ENCODE results near the gene IFNAR2.
"Not testable (repeated sequence)": the region's sequence is repeated elsewhere in the genome, so short reads cannot be mapped to it uniquely, and the experiment has no call there.

Gene IFNAR2

DNA sequence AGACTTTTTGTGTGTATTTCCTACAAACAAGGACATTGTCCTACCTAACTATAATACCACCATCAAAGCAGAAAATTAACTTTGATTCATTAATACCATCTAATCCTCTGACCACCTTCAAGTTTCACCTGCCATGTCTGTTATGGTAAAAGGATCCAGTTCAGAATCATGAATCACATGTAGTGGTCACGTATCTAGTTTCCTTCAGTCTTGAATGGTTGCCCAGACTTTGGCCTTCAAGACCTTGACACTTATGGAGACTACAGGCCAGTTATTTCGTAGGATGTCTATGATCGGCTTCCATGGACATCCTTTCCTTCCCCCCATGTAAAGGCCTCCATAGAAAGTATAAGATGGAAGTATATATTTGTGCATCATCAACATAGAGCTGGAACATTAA lies 10.4 kb upstream of the IFNAR2 start:
- DNase-seq = no peak

DNA sequence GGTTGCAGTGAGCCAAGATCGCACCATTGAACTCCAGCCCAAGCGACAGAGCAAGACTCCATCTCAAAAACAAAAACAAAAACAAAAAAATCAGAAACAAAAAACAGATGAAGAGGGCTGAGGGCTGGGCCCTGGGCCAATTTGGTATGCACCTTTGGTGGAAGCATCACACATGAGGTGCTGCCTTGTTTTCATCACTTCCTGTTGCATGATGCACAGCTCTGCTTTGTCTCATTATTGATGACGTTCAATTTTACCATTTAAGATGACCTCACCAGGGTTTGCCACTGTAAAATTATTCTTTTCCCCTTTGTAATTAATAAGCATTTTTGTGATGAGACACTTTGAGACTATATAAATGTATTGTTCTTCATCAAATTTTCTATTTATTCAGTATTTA lies 9.8 kb upstream of the IFNAR2 start:
- no peak for DNase-seq

DNA sequence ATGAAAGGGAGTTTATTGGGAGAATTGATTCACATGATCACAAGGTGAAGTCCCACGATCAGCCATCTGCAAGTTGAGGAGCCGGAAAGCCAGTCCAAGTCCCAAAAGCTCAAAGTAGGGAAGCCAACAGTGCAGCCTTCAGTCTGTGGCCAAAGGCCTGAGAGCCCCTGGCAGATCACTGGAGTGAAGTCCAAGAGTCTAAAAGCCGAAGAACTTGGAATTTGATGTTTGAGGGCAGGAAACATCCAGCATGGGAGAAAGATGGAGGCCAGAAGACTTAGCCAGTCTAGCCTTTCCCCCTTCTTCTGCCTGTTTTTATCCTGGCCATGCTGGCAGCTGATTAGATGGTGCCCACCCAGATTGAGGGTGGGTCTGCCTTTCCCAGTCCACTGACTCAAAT lies 4.4 kb upstream of the IFNAR2 start:
- DNase-seq = not testable (repeated sequence)

DNA sequence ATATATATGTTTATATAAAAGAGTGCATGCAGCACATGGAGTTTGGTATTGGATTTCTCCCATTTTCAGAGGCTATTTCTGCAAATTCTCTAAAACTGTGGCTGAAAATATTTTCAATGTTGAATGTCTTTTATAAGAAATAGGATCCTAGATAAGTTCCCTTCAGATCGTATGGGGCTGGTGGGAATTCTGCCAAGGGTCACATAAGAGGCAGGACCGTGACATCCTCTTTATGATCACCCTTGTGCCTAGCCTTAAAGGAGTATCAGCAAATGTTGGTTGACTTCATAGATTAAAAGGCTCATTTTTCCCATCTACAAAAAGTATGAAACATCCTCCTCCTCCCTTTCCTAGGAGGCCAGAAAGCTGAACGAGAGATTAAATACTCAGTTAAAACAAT lies 1.3 kb upstream of the IFNAR2 start:
- DNase-seq = no peak

DNA sequence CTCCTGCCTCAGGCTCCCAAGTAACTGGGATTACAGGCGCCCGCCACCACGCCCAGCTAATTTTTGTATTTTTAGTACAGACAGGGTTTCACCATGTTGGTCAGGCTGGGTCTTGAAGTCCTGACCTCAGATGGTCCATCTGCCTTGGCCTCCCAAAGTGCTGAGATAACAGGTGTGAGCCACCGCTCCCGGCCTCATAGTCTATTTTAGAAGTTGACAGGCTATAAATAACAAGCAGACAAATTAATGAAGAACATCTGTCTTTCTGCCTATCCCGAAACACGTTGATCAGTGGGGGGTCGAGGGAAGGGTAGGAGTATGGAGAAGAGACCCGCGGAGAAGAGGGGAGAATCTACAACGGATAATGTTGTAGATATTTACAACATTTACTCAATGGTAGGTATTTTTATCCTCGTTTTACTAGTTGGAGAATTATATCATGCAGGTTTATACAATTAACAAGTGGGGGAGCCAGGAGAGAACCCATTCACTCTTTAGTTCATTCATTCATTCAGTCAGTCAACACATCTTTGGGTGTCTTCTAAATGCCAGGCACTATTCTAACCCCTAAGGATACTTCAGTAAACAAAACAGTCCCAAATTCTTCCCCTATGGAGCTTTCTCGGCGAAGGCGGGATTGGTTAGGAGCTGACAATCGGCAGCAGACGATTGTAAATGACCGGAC lies 497 bp upstream of the IFNAR2 start:
- DNase-seq = no peak

DNA sequence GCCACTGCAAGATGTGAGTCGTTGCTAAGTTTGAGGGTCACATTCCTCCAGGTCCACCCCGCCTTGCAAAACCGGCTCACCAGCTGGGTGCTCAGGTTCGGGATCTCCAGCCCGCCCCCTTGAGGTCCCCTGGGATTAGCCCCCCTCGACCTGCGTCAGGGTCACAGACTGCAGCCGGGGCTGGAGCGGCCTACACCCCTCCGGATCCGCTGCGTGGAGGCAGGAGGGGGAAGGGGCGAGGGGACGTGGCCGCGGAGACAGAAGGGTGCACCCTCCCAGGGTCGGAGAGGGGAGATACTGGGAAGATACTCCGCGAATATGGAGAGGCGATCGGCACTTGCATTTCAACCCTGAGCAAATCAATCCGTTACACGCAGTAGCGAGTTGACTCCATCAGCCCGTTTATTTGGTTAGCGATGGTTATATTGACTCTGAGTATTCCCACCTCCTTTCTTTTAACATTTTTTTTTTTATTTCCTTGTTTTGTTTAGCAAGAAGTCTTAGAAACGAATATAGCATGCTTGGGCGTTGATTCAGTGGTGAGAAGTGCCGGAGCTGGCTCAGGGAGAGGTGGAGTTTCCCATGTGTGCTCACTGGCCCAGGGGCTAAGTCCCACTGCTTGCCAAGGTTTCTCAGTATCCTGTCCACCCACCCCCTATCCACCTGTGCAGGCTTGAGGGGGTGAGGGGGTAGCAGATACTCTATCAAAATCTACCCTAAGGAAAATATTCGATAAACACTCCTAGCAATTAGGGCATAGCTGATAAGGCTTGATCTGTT lies 997 bp downstream of the IFNAR2 start:
- no peak for DNase-seq

DNA sequence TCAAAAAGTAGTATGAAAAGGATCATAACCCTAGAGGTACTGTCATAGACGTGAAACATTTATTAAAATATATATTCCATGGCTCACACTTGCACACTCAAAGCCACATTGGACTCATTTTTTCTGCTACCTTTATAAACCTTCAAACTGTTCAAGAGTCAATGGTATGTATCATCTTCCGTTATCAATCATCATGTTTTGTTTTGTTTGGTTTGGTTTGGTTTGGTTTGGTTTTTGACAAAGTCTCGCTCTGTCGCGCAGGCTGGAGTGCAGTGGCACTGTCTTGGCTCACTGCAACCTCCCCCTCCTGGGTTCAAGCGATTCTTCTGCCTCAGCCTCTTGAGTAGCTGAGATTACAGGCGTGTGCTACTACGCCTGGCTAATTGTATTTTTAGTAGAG lies 1.8 kb downstream of the IFNAR2 start:
- no peak for DNase-seq

DNA sequence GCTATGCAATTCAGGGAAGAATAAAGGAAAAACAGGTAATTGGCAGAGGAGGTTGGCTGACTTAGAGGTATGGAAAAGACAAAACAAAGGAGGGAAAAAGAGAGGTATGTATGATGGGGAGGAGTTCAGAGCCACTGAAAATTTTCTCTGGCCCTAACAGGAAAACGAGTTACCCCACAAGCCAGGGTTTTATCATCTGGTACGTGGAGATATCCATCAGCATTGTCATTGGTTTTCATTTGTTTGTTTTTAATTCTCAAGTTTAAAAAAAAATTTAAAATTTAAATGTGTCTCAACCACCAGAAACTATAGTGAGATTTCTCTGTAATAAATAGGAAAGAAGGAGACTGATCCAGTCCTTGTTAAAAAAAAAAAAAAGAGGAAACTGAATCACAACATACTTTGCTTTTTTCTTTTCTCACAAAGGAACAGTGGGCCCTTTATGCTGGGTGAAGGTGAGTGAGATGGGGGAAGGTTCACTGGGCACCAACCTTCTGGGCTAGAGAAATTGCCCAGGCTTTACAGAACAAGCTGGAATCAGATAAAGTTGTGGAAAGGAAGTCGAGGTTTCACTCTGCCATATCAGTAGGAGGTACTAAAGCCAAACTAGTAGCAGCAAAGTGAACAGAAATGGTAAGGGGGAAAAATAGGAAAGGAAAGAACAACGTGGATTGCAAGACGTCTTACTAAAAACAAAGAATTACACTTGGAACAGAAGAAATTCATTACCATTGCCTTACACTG lies 2.7 kb downstream of the IFNAR2 start:
- DNase-seq = no peak

DNA sequence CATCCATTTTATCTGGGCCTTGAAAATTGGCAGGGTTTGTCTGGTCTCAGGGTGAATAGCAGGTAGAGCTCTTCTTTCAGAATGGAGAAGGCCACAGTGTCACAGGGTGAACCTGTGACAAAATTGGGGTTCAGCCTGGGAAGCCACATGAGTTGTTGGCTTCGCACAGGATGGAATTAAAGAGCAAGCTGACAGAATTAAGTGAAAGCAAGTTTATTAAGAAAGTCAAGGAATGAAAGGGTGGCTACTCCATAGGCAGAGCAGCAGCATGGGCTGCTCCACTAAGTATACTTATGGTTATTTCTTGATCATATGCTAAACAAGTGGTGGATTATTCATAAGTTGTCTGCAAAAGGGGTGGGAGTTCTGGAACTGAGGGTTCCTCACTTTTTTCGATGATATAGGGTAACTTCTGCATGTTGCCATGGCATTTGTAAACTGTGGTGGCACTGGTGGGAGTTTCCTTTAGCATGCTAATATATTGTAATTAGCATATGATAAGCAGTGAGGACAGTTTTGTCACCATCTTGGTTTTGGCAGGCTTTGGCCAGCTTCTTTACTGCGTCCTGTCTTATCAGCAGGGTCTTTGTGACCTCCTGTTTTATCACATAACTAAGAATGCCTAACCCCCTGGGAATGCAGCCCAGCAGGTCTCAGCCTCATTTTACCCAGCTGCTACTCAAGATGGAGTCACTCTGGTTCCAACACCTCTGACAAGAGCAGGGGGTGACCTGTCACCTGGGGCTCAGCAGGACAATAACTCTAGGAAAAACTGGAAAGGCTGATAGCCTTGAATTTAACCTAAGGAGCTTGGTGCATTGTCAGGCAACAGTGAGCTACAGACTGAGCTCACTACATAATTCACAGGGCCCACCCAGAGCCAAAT lies 5.1 kb downstream of the IFNAR2 start:
- DNase-seq = no peak

DNA sequence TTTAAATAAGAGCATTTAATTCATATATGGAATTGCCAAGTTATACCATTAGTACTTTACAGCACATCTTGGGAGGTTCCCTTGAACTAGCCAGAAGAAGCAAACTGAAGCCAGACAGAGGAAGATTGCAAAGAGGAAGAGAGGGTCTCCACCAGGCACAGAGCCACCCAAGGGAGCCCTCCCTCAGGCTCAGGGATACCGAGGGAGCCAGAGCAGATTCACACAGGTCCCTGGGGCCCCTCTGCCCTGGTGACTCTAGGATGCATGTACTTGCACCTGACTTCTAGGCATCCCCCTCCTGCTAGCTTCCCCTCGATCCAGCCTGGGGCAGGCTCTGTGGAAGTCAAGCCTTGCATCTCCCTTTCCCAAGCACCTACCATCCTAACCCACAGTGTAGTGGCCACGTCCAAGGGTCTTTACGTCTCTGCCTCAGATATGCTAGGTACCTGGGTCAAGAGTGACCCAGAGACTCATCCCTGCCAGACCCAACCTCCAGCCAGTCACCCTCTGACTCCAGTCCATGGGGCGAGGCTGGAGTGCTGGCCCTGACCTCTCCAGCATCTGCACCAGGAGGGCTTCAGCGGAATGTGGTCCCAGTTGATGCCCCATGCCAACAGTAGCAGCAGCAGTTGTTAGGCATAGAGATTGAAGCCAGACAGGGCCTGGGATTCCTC lies 6.4 kb downstream of the IFNAR2 start:
- DNase-seq = no peak

DNA sequence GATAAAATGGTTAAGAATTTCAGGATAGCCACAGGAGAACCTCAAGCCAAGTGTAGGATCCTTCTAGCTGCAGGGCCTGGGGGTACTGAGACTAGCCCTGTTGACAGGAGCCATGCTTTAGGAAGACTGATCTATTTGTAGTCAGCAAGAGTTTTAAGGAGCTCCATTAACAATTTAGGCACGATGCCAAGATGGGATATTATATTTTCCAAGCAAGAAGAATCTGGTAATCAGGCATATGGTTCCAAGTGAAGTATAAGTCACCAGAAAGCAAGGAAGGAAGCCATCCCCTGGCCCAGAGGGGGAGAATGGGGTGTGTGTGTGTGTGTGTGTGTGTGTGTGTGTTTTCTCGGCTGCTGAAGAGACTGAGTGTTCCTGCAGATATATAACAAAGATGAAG lies 7.0 kb downstream of the IFNAR2 start:
- no peak for DNase-seq

DNA sequence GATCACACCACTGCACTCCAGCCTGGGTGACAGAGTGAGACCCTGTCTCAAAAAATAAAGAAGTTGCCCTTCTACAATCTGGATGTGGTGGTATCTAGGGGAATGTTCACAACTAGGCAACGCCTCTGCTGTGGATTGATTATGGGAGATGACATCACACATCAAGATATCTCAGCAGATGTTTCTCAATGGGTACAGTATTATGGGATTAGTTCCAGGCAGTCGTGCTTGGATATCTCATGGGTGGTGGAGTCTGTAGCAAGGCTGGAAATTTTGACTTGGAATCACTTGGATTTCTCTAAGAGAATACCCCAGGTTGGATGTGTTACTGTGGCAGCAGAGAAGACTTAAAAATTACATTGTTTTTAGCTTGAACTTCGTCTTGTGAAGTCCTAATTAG lies 7.7 kb downstream of the IFNAR2 start:
- DNase-seq = no peak

DNA sequence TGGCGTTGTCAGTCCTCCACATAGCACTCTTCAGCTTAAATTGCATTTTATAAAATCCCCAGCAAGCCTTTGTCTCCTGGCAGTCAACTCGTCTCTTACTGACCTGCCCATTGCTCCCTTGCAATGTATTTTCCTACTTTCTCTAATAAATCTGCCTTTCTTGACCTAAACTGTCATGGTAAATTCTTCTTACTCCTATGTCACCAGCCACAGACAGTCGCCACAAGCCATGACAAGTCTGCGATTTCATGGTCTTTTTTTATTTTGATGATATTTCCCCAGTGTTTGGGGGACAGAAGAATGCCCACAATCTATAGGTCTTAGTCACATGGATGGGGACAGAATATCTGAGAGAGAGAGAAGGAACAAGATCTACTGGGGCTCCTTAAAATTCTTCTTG lies 8.4 kb downstream of the IFNAR2 start:
- DNase-seq = no peak

DNA sequence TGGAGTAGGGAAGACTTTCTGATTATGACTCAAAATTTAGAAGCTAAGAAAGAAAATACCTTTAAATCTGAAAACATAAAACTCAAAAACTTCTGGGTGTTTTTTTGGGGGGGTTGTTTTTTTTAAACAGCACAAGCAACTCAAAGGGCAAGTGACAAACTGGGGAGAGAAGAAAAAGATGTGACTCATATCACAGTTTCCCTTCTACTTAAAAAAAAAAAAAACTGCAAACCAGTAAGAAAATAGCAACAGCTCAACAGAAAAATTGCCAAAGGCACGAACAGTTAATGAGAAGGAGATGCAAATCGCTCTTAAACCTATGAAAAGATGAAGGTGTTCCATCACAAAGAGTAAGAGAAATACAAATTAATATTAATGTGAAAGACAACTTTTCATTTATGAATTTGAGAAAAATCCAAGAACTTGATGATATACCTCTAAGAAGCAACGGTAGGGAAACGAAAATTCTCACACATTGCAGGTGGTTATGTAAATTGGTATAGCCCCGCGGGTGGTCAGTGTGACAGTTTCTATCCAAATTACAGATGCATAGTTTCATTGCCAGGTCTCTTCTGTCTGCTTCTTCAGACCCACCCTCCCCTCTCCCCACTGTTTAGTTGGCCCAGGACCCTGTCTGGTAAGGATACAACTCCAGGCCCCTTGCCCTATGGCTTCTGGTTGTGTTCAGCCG lies 9.0 kb downstream of the IFNAR2 start:
- no peak for DNase-seq

DNA sequence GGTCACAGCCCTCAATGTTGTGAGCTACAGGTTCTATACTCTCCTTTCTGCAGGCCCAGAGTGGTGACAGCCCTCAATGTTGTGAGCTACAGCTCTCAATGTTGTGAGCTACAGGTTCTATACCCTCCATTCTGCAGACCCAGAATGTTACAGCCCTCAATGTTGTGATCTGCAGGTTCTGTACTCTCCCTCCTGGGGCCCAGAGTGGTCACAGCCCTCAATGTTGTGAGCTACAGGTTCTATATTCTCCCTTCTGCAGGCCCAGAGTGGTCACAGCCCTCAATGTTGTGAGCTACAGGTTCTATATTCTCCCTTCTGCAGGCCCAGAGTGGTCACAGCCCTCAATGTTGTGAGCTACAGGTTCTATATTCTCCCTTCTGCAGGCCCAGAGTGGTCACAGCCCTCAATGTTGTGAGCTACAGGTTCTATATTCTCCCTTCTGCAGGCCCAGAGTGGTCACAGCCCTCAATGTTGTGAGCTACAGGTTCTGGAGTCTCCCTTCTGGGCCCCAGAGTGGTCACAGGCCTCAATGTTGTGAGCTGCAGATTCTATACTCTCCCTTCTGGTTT lies 9.9 kb downstream of the IFNAR2 start:
- DNase-seq = not testable (repeated sequence)

DNA sequence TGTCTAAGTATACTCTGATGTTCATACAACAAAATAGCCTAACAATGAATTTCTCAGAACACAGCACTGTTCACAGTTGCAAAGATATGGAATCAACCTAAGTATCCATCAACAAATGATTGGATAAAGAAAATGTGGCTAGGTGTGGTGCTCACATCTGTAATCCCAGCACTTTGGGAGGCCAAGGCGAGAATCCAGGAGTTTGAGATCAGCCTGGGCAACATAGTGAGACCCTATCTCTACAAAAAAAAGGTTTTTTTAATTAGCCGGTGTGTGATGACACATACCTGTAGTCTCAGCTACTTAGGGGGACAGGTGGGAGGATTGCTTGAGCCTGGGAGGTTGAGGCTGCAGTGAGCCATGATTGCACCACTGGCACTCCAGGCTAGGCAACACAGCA lies 10.7 kb downstream of the IFNAR2 start:
- no peak for DNase-seq

DNA sequence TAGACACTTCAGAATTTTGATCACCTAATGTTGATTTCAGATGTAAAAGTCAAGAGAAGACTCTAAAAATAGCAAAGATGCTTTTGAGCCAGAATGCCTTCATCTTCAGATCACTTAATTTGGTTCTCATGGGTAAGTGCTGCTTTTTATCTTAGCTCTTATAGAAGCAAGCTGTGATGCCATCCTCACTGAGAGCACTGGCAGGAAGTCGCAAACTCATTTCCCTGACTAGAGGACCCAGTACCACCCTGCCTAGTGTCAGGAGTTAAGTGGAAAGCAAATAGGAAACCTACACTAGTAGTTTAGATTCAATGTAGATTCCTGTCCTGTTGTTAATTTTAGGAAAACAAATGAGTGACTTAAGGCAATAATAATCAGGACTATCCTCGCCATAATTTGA lies 12.1 kb downstream of the IFNAR2 start:
- DNase-seq = no peak

DNA sequence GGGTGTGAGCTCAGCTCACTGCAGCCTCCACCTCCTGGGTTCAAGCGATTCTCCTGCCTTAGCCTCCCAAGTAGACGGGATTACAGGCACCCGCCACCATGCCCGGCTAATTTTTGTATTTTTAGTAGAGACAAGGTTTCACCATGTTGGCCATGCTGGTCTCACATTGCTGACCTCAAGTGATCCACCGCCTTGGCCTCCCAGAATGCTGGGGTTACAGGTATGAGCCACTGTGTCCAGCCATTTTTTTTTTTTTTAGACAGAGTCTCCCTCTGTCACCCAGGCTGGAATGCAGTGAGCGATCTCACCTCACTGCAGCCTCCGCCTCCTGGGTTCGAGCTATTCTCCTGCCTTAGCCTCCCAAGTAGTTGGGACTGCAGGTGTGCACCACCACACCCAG lies 13.1 kb downstream of the IFNAR2 start:
- DNase-seq = not testable (repeated sequence)

DNA sequence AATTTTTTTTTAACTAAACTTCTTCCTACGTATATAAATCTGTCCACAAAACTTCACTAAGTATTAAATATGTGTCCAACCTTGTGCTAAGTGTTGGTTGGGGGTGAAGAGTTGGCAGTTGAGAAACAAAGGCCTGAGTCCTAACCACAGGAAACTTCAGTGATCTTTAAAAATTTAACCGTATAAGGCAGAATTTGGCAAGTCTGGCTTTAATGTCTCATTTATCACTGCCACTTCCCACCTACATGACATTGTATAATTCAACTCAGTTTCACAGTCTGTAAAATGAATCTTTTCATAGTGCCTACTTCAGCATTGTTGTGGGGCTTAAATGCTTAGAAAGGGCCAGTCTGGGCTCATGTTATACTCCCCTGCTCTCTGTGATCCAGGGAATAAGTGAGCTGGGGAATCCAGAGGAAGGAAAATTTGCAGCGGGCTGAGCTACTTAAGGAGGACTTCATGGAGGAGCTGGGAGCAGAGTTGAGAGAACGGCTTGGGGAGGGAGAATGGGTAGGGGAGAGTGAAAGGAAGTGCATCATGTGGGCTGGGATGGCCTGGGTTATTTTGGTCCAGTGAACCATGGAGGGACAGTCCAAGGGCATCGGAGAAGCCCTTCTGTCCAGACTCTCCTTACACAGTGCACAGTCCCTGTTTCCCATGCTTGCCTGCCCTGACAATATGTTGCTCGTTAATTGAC lies 14.5 kb downstream of the IFNAR2 start:
- DNase-seq = no peak

DNA sequence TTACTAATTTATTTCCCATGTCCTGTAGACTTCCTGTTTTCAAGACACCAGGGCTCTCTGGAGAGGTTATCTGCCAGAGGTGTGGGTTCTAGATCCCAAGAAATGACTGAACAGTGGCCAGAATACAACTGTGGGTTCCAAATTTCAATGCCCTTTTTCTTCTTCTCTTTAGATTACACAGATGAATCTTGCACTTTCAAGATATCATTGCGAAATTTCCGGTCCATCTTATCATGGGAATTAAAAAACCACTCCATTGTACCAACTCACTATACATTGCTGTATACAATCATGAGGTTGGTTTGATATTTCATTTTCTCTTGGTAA lies 15.0 kb downstream of the IFNAR2 start:
- no peak for DNase-seq
